Measurements from ENCODE around the gene BRME1.

Gene BRME1

DNA sequence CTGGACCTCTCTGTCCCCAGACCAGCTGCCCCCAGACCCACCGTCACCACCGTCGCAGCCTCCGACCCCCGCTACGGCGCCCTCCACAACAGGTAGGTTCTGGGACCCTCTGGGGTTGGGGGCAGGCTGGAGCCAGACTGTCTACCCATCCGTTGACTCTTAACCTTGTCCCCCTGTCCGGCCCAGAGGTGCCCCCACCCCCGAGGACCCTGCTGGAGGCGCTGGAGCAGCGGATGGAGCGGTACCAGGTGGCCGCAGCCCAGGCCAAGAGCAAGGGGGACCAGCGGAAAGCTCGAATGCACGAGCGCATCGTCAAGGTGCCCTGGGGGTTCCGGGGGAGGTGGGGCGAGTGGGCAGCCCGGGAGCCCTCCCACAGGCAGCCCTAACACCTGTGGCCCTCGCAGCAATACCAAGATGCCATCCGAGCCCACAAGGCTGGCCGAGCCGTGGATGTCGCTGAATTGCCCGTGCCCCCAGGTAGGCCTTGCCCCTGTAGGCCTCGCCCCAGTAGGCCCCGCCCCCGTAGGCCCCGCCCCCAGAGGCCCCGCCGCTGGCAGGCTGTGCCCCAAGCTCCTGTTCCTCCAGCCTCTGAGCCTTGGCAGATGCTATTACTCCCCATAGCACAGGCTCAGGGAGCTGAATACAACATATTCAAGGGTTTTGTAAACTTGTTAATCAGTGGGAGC lies 13.0 kb upstream of the BRME1 start:
- Histone ChIP-seq H3K27ac (ENCODE audit: extremely low read depth, low read depth, low read length) (no peak overlapping the region), H3K4me3 (ENCODE audit: low read depth, low read length) (no peak overlapping the region), H3K9me3 (ENCODE audit: control insufficient read depth, insufficient read depth, low read depth, low read length) (no peaks in the 10 kb centered on the region), H3K4me1 (ENCODE audit: control insufficient read depth, insufficient read depth, low read length) (no peaks in the 10 kb centered on the region), H3K36me3 (ENCODE audit: control insufficient read depth in 2 of 2, insufficient read depth in 1 of 2, low read length in 2 of 2) (peaks cover 61 to 91% of the 10 kb centered on the region in 2 experiments)
- POLR2A ChIA-PET: interaction anchor here (1.3 kb wide), 1 partner anchor 9 kb away, joined by 3 read pairs; no protein-coding TSS in a partner anchor
- no peak for TF ChIP-seq ZNF174 (tag by site-specific recombination; IDR thresholded peaks at IDR 0.05)
- 0 out of 2 replicates have a peak, but pooled peaks have one; percentile 10 for TF ChIP-seq ZFHX2 (tag by site-specific recombination; conservative IDR thresholded peaks at IDR 0.05)
- no peak for TF ChIP-seq ZNF837 (tag by site-specific recombination; IDR thresholded peaks at IDR 0.05)
- 0 out of 2 replicates have a peak, but pooled peaks have one; percentile 6 for TF ChIP-seq SP2 (tag by site-specific recombination; IDR thresholded peaks at IDR 0.05)
- CTCF ChIA-PET: no interaction called here

DNA sequence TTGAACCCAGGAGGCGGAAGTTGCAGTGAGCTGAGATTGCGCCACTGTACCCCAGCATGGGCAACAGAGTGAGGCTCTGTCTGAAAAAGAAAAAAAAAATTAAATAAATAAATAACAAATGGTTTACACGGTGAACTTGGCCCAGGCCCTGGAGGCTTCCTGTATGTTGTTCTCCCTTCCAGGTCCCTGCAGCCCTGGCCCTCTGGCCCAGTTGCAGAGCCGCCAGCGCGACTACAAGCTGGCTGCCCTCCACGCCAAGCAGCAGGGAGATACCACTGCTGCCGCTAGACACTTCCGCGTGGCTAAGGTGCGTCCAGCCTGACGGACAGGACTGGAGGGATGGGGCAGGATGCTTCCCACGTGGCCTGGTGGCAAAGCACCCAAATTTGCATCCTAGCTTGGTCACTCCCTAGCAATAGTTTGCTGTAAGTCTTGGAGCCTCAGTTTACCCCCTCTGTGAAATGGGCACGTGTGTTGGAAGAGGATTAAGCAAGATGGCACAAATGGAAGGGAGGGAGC lies 12.0 kb upstream of the BRME1 start:
- peaks cover 66 to 91% of the 10 kb centered on the region in 2 experiments for H3K36me3 ChIP-seq (ENCODE audit: control insufficient read depth in 2 of 2, insufficient read depth in 1 of 2, low read length in 2 of 2)
- TF ChIP-seq ZNF157 (tag by site-specific recombination; IDR thresholded peaks at IDR 0.05) (peak; percentile 83), ZBTB8A (tag by site-specific recombination; IDR thresholded peaks at IDR 0.05) (0 out of 2 replicates have a peak, but pooled peaks have one; percentile 7), ZNF785 (tag by site-specific recombination; IDR thresholded peaks at IDR 0.05) (no peak), ZNF701 (tag by site-specific recombination; IDR thresholded peaks at IDR 0.05) (no peak), ZNF558 (tag by site-specific recombination; IDR thresholded peaks at IDR 0.05) (no peak), KLF8 (tag by site-specific recombination; IDR thresholded peaks at IDR 0.05) (0 out of 2 replicates have a peak, but pooled peaks have one; percentile 22)
- TF ChIP-seq, protein P1, sequence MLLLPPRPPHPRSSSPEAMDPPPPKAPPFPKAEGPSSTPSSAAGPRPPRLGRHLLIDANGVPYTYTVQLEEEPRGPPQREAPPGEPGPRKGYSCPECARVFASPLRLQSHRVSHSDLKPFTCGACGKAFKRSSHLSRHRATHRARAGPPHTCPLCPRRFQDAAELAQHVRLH (tag by site-specific recombination; IDR thresholded peaks at IDR 0.05): 0 out of 2 replicates have a peak, but pooled peaks have one; percentile 57
- TF ChIP-seq, protein P2, sequence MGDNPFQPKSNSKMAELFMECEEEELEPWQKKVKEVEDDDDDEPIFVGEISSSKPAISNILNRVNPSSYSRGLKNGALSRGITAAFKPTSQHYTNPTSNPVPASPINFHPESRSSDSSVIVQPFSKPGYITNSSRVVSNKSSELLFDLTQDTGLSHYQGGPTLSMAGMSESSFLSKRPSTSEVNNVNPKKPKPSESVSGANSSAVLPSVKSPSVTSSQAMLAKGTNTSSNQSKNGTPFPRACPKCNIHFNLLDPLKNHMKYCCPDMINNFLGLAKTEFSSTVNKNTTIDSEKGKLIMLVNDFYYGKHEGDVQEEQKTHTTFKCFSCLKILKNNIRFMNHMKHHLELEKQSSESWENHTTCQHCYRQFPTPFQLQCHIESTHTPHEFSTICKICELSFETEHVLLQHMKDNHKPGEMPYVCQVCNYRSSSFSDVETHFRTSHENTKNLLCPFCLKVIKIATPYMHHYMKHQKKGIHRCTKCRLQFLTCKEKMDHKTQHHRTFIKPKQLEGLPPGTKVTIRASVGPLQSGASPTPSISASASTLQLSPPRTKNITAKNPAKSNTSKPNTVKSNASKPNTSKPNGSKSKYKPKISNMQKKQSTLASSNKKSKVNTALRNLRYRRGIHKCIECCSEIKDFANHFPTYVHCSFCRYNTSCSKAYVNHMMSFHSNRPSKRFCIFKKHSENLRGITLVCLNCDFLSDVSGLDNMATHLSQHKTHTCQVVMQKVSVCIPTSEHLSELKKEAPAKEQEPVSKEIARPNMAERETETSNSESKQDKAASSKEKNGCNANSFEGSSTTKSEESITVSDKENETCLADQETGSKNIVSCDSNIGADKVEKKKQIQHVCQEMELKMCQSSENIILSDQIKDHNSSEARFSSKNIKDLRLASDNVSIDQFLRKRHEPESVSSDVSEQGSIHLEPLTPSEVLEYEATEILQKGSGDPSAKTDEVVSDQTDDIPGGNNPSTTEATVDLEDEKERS (tag by site-specific recombination; IDR thresholded peaks at IDR 0.05): peak; percentile 55; the same call in 1 of the 2 replicates
- no peaks in the 10 kb centered on the region for H3K4me1 ChIP-seq (ENCODE audit: control insufficient read depth, insufficient read depth, low read length)
- no peaks in the 10 kb centered on the region for H3K9me3 ChIP-seq (ENCODE audit: control insufficient read depth, insufficient read depth, low read depth, low read length)
- no peak overlapping the region for H3K27ac ChIP-seq (ENCODE audit: extremely low read depth, low read depth, low read length)
- no peak overlapping the region for H3K4me3 ChIP-seq (ENCODE audit: low read depth, low read length)
- CTCF ChIA-PET: no interaction called here
- POLR2A ChIA-PET: no interaction called here

DNA sequence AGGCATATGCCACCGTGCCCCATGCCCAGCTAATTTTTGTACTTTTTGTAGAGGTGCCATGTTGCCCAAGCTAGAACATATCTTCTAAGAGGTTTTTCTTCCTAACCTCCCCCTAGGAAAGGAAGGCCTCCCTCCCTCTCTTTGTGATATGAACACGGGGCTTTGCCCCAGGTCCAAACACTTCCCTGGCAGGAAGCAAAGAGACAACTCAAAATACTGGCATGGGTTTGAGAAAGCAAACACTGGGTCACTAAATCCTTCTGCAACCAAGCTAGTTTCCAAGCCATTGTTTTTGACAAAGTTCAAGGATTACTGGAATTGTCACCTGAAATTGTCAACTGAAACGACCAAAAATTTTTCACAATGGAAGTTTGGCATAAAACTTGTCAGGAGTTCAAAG lies 8.9 kb upstream of the BRME1 start:
- Histone ChIP-seq H3K27ac (ENCODE audit: extremely low read depth, low read depth, low read length) (no peak overlapping the region), H3K4me1 (ENCODE audit: control insufficient read depth, insufficient read depth, low read length) (no peaks in the 10 kb centered on the region), H3K4me3 (ENCODE audit: low read depth, low read length) (no peak overlapping the region), H3K36me3 (ENCODE audit: control insufficient read depth in 2 of 2, insufficient read depth in 1 of 2, low read length in 2 of 2) (peaks cover 67 to 86% of the 10 kb centered on the region in 2 experiments), H3K9me3 (ENCODE audit: control insufficient read depth, insufficient read depth, low read depth, low read length) (no peaks in the 10 kb centered on the region)
- CTCF ChIA-PET: interaction anchor here (0.6 to 1.0 kb wide), 2 partner anchors 12 to 163 kb away, joined by 3 read pairs; no protein-coding TSS in a partner anchor
- POLR2A ChIA-PET: no interaction called here
- TF ChIP-seq SCRT1 (tag by site-specific recombination; IDR thresholded peaks at IDR 0.05; ENCODE audit: borderline replicate concordance) (no peak), ZNF658 (tag by site-specific recombination; IDR thresholded peaks at IDR 0.05) (no peak), ZNF473 (tag by site-specific recombination; IDR thresholded peaks at IDR 0.05) (no peak)
- TF ChIP-seq, protein P3, sequence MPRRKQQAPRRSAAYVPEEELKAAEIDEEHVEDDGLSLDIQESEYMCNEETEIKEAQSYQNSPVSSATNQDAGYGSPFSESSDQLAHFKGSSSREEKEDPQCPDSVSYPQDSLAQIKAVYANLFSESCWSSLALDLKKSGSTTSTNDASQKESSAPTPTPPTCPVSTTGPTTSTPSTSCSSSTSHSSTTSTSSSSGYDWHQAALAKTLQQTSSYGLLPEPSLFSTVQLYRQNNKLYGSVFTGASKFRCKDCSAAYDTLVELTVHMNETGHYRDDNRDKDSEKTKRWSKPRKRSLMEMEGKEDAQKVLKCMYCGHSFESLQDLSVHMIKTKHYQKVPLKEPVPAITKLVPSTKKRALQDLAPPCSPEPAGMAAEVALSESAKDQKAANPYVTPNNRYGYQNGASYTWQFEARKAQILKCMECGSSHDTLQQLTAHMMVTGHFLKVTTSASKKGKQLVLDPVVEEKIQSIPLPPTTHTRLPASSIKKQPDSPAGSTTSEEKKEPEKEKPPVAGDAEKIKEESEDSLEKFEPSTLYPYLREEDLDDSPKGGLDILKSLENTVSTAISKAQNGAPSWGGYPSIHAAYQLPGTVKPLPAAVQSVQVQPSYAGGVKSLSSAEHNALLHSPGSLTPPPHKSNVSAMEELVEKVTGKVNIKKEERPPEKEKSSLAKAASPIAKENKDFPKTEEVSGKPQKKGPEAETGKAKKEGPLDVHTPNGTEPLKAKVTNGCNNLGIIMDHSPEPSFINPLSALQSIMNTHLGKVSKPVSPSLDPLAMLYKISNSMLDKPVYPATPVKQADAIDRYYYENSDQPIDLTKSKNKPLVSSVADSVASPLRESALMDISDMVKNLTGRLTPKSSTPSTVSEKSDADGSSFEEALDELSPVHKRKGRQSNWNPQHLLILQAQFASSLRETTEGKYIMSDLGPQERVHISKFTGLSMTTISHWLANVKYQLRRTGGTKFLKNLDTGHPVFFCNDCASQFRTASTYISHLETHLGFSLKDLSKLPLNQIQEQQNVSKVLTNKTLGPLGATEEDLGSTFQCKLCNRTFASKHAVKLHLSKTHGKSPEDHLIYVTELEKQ (tag by site-specific recombination; IDR thresholded peaks at IDR 0.05; ENCODE audit: borderline replicate concordance): no peak
- TF ChIP-seq, protein P4, sequence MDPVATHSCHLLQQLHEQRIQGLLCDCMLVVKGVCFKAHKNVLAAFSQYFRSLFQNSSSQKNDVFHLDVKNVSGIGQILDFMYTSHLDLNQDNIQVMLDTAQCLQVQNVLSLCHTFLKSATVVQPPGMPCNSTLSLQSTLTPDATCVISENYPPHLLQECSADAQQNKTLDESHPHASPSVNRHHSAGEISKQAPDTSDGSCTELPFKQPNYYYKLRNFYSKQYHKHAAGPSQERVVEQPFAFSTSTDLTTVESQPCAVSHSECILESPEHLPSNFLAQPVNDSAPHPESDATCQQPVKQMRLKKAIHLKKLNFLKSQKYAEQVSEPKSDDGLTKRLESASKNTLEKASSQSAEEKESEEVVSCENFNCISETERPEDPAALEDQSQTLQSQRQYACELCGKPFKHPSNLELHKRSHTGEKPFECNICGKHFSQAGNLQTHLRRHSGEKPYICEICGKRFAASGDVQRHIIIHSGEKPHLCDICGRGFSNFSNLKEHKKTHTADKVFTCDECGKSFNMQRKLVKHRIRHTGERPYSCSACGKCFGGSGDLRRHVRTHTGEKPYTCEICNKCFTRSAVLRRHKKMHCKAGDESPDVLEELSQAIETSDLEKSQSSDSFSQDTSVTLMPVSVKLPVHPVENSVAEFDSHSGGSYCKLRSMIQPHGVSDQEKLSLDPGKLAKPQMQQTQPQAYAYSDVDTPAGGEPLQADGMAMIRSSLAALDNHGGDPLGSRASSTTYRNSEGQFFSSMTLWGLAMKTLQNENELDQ (tag by site-specific recombination; IDR thresholded peaks at IDR 0.05; ENCODE audit: low read depth): no peak

All from HEK293 (cell line).